ENCODE results near the gene NTM.
A peak's percentile ranks its signal among the peaks of the same experiment; 100 is the strongest.

GRCh38 chr11:131907371-131907770 is 537.0 kb downstream of the NTM start:
- TF ChIP-seq CTCF (IDR thresholded peaks at IDR 0.05; ENCODE audit: poor library complexity, severe bottlenecking) (no peak), REST (IDR thresholded peaks at IDR 0.05; ENCODE audit: borderline replicate concordance) (peak; percentile 44), TAF1 (IDR thresholded peaks at IDR 0.05; ENCODE audit: low read depth) (no peak), EZH2 (IDR thresholded peaks at IDR 0.05; ENCODE audit: borderline replicate concordance, insufficient read depth, low read length, poor library complexity, severe bottlenecking) (no peak), EP300 (conservative IDR thresholded peaks at IDR 0.05; ENCODE audit: poor library complexity, severe bottlenecking) (peak; percentile 91), SMC3 (conservative IDR thresholded peaks at IDR 0.05; ENCODE audit: poor library complexity) (peak; percentile 51), RAD21 (conservative IDR thresholded peaks at IDR 0.05) (no peak)

All from neural cell (in vitro differentiated cells).